Measurements from ENCODE around the gene SIK2. TPM values are rescaled to one million over a fixed set of nuclear protein-coding genes. Genes with fewer than 3 reads are reported as not detected.

Gene SIK2
- total RNA-seq, 1 experiment from 2014 or later = 13.0 TPM

GRCh38 chr11:111765984-111766833 lies 164.0 kb downstream of the SIK2 start, which contains the start of gene PPP2R1B (continued):
- no peak for TF ChIP-seq ZBTB33 (IDR thresholded peaks at IDR 0.05; ENCODE audit: extremely low read depth, insufficient replicate concordance, low read length)
- TF ChIP-seq ZFX (IDR thresholded peaks at IDR 0.05) = peak; percentile 78
- no peak for TF ChIP-seq SRF (IDR thresholded peaks at IDR 0.05; ENCODE audit: low read depth)
- TF ChIP-seq POLR2AphosphoS5 (IDR thresholded peaks at IDR 0.05; ENCODE audit: low read depth, low read length) = peak; percentile 74; the same call in 1 of the 2 replicates

- Histone ChIP-seq H3K9ac (ENCODE audit: low read length) (peak overlapping the region; percentile 85), H2AFZ (ENCODE audit: low read depth, low read length, poor library complexity, severe bottlenecking) (peak overlapping the region; percentile 95), H3K27me3 (ENCODE audit: insufficient read depth, low read length) (no peaks in the 10 kb centered on the region), H4K20me1 (ENCODE audit: insufficient read depth) (no peaks in the 10 kb centered on the region), H3K9me3 (ENCODE audit: control insufficient read depth in 1 of 2, insufficient read depth in 1 of 2, low read depth in 1 of 2, low read length in 2 of 2) (no peaks in the 10 kb centered on the region), H3K4me1 (ENCODE audit: control insufficient read depth in 1 of 2, insufficient read depth in 2 of 2, low read length in 2 of 2) (peaks cover 5 to 21% of the 10 kb centered on the region in 2 experiments), H3K79me2 (ENCODE audit: insufficient read depth, low read length) (peaks cover 15% of the 10 kb centered on the region), H3K9me2 (ENCODE audit: insufficient read depth) (no peaks in the 10 kb centered on the region), H3K36me3 (ENCODE audit: control insufficient read depth in 1 of 2, insufficient read depth in 2 of 2, low read length in 2 of 2) (peaks cover 9 to 14% of the 10 kb centered on the region in 2 experiments; a peak in 2 of 4 replicates), H3K4me3 (replicated peaks in 1 of 2; ENCODE audit: low read depth in 1 of 2, low read length in 2 of 2) (peak overlapping the region; percentile 87 to 91), H3K4me2 (ENCODE audit: low read length) (peak overlapping the region; percentile 79), H3K27ac (ENCODE audit: low read depth, low read length) (peak overlapping the region; percentile 40)
- CTCF ChIA-PET = interaction anchor here (1.1 to 3.5 kb wide), 4 partner anchors 10 to 180 kb away, joined by 4 to 27 read pairs (median 6); no protein-coding TSS in a partner anchor
- ATAC-seq (no peak), DNase-seq (ENCODE audit: low read depth, low spot score) (no peak)
- intact Hi-C loops (cut with micrococcal nuclease) = no loop called here
- POLR2A ChIA-PET = interaction anchor here (1.3 to 1.4 kb wide), 3 partner anchors 13 to 169 kb away, joined by 3 read pairs; partner anchors contain the start of gene SIK2
- RAD21 ChIA-PET (ENCODE audit: low non-redundant PET in 1 of 2, low total read pairs in 2 of 2, uncharacterized antibody in 2 of 2, unreplicated experiment in 2 of 2) = interaction anchor here (0.6 to 1.2 kb wide), 3 partner anchors 26 to 165 kb away, joined by 3 to 6 read pairs (median 4); no protein-coding TSS in a partner anchor
- no TSS peak for BruUV-seq (replicated peaks)
- TF ChIP-seq SIN3A (IDR thresholded peaks at IDR 0.05; ENCODE audit: low read depth) = no peak
- TF ChIP-seq POLR2A (IDR thresholded peaks at IDR 0.05; ENCODE audit: borderline replicate concordance, extremely low read depth, insufficient read depth, insufficient read length) = no peak
- no peak for TF ChIP-seq FOSL1 (IDR thresholded peaks at IDR 0.05; ENCODE audit: low read depth)
- TF ChIP-seq CBX3 (IDR thresholded peaks at IDR 0.05; ENCODE audit: low read depth) = no peak
- TF ChIP-seq EGR1 (IDR thresholded peaks at IDR 0.05; ENCODE audit: low read depth) = no peak
- no peak for TF ChIP-seq CTCF (IDR thresholded peaks at IDR 0.05 in 2 of 3, conservative IDR thresholded peaks at IDR 0.05 in 1 of 3; ENCODE audit: borderline replicate concordance in 1 of 3, insufficient read depth in 1 of 3, low read depth in 2 of 3, low read length in 2 of 3)
- no peak for TF ChIP-seq MAX (IDR thresholded peaks at IDR 0.05)
- no peak for TF ChIP-seq ZBTB33 (IDR thresholded peaks at IDR 0.05; ENCODE audit: extremely low read depth, insufficient replicate concordance, low read length)
- TF ChIP-seq POLR2AphosphoS5 (IDR thresholded peaks at IDR 0.05; ENCODE audit: low read depth, low read length) = no peak
- TF ChIP-seq REST (IDR thresholded peaks at IDR 0.05; ENCODE audit: low read depth) = no peak
Measured at GRCh38 chr11:111766834-111767142, 164.5 kb downstream of the SIK2 start.

All from HCT116 (cell line).